Erythroblast (primary cell): ENCODE measurements around the gene TBC1D30.

Experiments used
- GATA1 ChIP-seq: IDR thresholded peaks from 2 replicates; pipeline ENCODE4 v1.6.1; 2011; ENCODE audit warnings: low read depth, mild to moderate bottlenecking, control low read depth, low read length, moderate library complexity
- POLR2A ChIP-seq: IDR thresholded peaks from 2 replicates; pipeline ENCODE4 v1.6.1; 2011; ENCODE audit warnings: mild to moderate bottlenecking, low read length

DNA sequence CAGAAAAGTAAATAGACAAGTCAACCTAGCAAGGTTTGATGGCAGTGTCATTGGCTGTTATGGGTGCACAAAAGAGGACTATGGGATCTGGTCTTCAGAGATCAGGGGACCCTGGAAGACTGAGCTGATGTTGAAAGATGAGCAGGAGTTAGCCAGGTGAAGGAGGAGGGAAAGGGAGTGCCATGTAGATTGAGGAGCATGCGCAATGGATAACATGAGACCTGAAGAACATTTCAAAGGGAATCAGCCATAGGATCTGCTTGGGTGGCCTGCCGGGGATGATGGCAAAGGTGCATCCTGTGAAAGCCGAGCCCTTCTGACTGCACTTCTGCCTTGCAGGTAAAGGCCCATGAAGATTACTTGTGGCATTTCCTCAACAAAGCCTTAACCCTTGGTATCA lies 90.8 kb downstream of the TBC1D30 start:
- TF ChIP-seq POLR2A = no peak
- no peak for TF ChIP-seq GATA1
